Adipose tissue (tissue), 3 donors: Measurements from ENCODE around the gene SENP2. TPM values are rescaled to one million over a fixed set of nuclear protein-coding genes. Genes with fewer than 3 reads are reported as not detected.
A peak's percentile ranks its signal among the peaks of the same experiment; 100 is the strongest.
"Not testable (repeated sequence)": the region's sequence is repeated elsewhere in the genome, so short reads cannot be mapped to it uniquely, and the experiment has no call there.

Experiments
- H3K27ac ChIP-seq: one replicate; pipeline ENCODE4 v1.5.1; 2013; ENCODE audit warnings: low read depth, low read length
- WGBS, 3 donors: extraction: QIAGEN DNeasy Blood & Tissue Kit; methylation state at CpG; one replicate each; pipeline ENCODE4 v1.1.7; 2013; 5-methylcytosine and 5-hydroxymethylcytosine counted together
- polyA plus RNA-seq, 3 donors: library from polyadenylated mRNA; stranded (reverse); fragments of 200-250 nt; gene quantifications; one replicate each; pipeline ENCODE4 v1.2.3, GENCODE V29; 2013
- donor health status: healthy with polysubstance abuse.
- donor health status: Bipolar disorder and iron deficiency.
- donor health status: healthy.

The SENP2 gene
- polyA plus RNA-seq, 3 donors: 7.2 to 26.4 (median 16.0) TPM

DNA sequence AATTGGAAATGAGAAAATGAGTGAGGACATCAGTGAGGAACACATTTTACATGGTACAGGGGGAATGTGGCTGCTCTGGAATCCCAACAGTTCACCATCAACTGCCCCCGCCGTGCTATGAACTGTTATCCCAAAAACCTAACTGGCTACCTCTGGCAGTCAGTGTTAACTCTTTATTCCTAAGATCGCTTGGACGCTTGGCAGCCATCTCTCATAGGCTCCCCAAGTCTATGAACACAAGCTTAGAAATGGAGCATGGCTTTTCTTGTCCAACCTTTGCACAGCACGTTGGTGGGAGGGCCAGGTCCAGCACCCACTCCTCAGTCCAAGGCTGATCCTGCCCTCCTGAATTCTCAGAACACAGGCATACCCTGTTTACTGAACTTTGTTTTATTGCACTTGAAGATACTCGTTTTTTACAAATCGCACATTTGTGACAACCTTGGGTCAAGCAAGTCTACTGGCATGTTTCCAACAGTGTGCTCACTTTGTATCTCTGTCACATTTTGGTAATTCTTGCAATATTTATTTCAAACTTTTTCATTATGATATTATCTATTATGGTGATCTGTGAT lies 53.6 kb downstream of the SENP2 start:
- no peak overlapping the region for H3K27ac ChIP-seq
- WGBS, 3 donors: 81 to 86% (median 85%) methylated on average over 7 of the region's 7 CpGs

DNA sequence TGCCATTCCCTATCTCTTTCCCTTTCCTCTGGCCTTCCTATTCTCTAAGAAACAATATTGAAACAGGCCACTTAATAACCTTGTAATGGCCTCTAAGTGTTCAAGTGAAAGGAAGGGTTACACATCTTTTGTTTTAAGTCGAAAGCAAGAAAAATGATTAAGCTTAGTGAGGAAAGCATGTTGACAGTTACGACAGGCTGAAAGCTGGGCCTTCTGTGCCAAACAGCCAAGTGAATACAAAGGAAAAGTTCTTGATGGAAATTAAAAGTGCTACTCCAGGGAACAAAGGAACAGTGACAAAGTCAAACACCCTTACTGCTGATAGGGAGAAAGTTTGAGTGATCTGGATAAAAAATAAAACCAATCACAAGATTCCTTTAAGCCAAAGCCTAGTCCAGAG lies 54.2 kb downstream of the SENP2 start:
- H3K27ac ChIP-seq: no peak overlapping the region
- WGBS, 3 donors: 58 to 79% (median 63%) methylated on average over 2 of the region's 2 CpGs

DNA sequence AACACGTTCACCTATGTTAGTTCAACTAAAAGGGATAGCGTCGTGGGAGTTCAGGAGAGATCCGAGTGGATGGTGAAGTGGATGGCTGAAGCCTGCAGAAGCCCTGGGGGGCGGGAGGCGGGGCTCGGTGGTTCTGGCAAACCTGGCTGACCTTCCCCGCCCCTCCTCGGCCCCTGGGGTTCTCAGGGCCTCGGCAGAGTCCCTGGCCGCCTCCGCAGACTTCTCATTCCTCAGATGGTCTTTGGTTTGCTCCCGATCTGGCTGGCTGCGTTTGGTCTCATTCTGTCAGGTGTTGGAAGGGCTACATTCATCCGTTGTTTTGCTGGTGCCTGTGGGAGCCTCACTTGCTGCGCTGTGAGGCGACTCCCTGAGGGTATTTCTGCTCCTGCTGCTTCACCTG lies 59.1 kb downstream of the SENP2 start:
- WGBS, 3 donors: 74 to 85% (median 84%) methylated on average over 17 of the region's 17 CpGs
- H3K27ac ChIP-seq: not testable (repeated sequence)

DNA sequence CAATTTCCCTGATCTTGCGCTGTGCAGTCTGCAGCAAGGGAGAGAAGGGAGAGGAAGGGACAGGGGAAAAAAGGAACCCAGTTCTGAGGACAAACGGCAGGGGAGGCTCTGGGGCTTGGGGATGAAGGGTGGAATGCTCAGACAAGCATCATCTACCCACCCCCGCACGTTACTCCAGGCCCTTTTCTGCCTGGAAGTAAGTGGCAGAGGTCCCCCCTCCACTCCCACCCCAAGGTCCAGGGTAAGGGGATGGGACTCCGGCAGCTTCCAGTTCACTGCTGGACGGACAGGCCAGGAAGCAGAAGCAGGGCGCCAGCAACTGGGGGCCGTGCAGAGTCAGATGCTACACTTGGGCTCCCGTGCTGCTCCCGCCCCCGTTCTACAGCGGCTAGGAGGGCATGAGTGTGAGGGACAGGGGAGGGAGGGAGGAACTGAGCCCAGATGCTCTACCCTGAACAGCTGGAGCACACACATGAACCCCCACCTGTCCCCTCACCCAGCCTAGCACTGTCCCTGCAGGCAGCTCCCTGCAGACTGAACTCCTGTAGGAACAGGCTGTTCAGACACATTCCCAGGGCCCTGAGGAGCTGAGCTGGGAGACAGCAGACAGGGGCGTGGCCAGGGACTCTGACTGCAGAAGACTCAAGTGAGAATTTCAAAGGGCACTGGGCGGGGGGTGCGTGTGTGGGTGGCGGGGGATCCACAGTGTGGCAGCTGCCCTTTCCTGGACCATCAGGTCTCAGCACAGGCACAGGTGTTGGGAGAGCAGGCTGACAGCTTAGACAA lies 59.7 kb downstream of the SENP2 start:
- WGBS, 3 donors: 78 to 84% (median 81%) methylated on average over 16 of the region's 16 CpGs
- H3K27ac ChIP-seq: no peak overlapping the region

DNA sequence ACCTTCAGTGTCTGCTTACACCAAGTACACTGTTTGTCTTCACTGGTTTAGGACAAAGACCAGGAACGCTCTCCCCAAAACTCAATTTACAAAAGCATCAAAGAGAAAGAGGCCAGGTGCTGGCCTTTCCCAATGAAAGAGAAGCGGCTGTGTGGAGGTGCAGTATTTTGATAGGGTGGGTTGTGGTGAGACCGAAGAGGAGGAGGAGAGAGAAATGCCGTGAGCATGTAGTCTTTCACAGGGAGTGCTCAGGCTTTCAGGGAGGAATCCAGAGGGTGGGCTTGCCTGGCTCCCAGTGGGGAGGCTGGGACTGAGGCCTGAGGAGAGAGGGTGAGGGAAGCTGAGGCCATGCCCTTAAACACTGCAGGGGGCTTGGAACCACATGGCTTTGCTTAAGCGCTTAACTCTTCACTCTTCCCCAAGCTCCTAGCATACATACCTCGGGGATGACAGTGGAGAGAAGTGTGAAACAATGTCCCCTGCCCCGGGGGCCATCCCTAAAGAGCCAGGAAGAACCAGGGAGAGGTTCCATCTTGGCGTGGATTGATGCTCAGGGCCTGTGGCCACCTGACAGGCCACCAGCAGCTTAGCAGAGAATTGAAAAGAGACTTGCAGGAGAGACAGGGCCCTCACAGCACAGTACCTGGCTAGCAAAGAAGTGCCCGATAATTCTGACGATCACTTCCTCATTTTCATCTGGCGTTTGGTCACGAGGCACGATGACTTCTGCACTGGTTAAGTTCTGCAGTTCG lies 60.5 kb downstream of the SENP2 start:
- WGBS, 3 donors: 69 to 80% (median 79%) methylated on average over 14 of the region's 14 CpGs
- H3K27ac ChIP-seq: no peak overlapping the region

DNA sequence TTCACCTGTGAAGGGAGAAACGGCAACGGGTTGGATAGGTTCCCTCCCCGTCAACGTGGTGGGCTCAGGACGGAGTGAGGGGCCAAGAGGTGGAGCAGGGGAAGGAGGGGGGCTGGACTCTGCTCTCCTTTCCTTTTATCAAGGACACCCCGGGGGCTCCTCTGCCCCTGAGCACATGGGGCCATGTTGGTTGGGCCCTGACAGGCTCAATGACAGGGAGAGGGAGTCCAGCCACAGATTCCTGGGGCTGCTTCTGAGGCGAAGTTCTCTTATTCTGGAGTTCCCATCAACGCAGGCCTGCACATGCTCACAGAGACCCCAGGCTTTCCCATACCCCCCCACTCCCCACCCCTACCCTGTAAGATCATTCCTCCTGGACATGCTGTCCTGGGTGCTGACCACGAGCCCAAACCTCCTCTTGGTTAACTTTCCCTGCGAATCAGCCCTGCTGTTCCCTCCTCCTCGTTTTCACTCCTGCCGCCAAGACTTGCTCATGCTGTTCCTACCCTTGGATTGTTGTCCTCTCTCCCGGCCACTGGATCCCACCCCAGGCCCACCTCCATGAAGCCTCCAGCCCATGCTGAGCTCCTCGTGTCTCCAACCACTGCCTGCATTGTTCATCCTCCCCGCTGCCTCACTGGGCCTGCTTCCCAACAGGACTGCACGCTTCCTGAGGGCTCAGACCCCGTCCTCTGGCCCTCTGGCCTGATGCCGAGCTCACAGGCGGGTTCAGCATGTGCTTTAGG lies 61.2 kb downstream of the SENP2 start:
- no peak overlapping the region for H3K27ac ChIP-seq
- WGBS, 3 donors: 84 to 88% (median 85%) methylated on average over 18 to 19 of the region's 19 CpGs

DNA sequence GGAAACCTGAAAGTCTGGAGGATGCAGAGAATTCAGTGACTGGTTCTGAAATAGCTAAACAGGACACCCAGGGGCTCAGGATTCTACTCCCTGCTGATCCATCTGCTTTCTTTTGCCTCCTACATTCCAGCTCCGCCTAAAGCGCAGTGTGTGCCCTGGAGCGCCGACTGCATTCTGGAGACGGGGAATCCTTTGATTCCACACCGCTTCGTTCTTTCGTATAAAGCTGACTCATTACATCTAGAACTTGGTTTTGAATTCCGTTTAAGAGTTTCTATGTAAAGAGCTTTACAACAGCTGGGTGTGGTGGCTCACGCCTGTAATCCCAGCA lies 61.8 kb downstream of the SENP2 start:
- H3K27ac ChIP-seq: no peak overlapping the region
- 96 to 97% (median 96%) methylated on average over 10 of the region's 10 CpGs for WGBS, 3 donors

DNA sequence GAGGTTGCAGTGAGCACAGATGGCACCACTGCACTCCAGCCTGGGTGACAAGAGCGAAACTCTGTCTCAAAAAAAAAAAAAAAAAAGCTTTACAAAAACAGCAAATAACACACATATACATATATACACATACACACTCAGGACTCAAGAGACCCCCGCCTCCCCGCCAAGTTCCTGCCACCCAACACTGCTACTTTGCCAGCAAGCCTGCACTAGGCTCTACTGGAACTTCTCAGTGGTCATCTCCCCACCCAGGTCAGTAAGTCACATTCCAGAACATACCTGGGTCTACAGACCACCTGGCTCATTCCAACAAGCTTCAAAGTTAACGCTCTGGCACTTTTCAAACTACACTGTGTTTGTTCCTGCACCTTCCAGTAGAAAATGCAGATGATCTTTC lies 62.3 kb downstream of the SENP2 start:
- no peak overlapping the region for H3K27ac ChIP-seq
- 96 to 100% (median 96%) methylated on average over 3 to 4 of the region's 4 CpGs for WGBS, 3 donors

DNA sequence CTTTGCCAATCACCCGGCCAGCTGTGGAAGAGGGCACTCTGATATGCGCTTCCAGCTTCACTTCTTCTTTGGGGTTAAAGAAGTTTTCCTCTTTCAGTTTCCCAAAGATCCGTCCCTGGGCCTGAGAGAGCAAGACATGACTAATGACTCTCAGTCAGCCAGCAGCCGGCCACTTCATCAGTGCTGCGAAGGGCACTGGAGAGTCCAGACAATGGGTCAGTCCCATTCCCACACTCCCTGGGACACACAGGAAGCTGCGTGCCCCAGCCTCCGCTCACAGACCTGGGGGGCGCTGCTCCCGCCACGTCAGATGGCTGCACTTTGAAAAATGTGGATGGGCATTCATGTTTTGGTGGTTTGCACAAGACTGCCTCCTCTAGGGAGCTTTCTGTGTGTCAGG lies 63.3 kb downstream of the SENP2 start:
- no peak overlapping the region for H3K27ac ChIP-seq
- WGBS, 3 donors: 78 to 81% (median 78%) methylated on average over 10 of the region's 10 CpGs

DNA sequence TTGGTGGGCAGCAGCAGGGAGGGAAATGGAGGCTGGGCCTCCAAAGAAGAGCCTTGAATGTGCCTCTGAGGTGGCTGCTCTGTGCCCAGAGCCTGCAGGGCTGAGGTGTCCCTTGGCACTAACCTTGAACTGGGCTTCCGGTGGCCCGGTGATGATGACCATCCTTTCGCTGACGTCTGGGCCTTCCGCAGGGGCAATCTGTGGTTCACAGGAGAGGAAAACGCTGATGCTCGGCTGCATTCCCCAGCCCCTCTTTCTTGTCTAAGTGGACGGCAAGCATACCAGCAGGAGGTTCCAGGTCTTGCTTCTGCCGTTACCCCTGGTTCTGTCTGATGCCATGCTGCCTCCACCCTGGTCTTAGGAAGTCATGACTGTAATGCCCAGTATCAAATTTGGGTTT lies 65.9 kb downstream of the SENP2 start:
- no peak overlapping the region for H3K27ac ChIP-seq
- WGBS, 3 donors: 91 to 96% (median 96%) methylated on average over 9 of the region's 9 CpGs

DNA sequence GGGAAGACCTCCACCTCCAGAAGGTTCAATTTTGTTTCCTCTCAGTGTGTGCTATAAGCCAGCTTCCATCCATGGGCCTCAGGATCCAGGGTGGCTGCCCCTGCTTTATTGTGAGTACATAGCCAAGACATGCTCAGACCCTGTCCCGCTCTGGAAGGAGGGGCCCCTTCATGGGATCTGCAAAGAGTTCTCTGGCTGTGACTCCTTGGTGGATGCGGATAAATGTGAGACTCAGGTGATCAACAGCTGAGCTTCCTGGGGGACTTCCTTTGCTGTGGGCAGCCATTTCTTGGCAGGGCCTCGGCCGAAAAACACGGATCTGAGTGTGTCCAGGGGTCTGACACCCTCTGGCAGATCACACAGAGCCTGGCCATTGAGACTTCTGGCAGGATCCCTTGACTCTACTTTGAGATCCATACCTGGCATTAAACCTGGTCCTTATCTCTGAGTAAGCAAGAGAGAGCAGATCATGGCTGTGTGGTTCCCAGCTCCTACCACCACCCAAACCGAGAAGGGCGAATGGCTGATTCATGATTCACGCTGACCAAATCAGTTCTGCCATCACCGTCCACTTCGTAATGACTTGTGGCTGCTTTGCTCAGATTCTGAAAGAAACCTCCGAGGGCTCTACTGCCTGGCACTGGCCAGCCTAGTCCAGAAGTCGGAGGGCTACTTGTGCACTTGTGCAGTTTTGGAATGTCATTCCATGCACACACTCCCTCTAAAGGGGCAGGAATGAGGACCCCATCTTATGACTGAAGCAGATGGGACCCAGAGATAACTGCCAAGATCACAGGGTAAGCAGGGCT lies 68.1 kb downstream of the SENP2 start:
- no peak overlapping the region for H3K27ac ChIP-seq

DNA sequence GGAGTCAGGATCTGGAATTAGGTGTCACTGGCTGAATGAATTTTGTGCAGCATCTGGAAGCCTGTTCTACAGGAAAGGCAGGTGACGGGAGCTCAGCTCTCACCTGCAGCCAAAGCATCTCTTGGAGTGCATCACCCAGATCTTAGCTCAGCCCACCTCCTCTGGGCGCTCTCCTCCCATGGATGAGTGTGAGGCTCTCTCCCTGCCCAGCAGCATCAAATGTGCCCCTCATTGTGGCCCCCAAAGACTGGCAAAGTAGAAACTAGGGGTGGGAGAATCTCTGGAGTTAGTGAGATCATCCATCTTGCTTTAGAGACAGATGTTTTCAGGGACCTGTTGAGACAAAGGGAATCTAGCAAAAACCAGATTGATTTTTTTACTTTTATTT lies 68.7 kb downstream of the SENP2 start:
- 88 to 94% (median 91%) methylated on average over 2 of the region's 2 CpGs for WGBS, 3 donors
- no peak overlapping the region for H3K27ac ChIP-seq

More for the DNA sequence above, 68.1 kb downstream of the SENP2 start:
- 81 to 96% (median 93%) methylated on average over 12 of the region's 12 CpGs for WGBS, 3 donors

DNA sequence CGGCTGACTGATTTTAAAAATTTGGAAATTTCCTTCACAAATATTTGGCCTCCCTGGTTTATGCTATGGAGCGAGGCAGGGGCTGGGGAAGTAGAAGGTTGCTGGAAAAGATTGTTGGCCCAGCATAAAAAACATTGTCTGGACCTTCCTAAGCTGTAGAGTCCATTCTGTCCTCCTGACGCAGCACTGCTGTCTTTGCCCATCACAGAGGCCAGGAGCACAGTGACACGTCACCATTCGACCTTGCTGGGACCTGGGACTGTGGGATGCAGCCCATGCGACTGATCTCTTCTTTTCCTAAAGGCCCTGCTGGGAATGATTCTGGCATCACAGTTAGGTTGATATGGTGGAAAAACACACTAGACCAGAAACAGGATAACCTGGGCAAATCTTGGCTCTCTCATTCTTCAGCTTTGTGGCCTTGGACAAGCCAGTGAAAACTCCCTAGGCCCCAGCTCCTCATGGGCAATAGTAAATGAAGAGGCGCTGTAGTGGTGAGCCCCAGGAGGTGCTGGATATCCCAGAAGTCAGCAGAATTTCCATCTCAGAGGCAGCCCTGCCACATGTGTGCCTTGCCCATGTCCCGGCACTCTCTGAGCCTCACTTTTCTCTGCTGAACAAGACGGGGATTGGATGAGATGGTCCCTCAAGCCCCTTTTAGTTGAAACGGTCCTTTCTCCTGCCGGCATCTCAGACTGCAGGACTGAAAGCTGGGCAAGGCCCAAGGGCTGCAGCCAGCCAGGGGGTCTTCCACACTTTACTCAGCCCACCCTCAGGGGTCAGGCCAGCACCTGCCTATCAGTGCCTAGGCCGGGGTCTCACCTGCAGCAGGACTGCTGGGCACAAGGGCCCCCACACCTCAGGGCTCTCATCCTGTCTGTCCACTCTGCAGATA lies 69.6 kb downstream of the SENP2 start:
- peak overlapping the region; percentile 21 for H3K27ac ChIP-seq
- 90 to 93% (median 91%) methylated on average over 12 of the region's 12 CpGs for WGBS, 3 donors

DNA sequence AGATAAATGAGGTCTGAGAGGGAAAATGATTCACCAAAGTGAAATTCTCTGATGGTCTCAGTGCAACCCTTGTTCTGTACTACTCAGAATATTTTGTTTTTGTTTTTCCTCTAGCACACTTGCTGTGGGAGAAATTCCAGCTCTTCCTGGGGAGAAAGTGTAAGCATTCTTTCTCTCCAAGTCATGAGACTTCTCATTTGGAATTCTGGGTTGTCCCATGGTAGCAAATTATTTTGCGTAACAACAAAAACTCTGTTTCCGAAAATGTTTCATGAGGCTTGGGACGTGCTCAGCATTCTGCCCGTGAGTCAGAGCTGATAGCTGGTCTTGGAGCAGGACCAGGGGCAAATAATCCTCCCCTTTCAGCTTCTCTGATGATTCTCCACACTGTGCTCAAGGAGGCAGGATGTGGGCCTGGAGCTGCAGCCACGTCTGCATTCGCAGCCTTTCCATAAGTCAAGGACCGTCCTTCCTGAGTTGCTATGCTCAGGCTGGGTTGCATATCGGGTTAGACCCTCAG lies 70.3 kb downstream of the SENP2 start:
- WGBS, 3 donors: 61 to 78% (median 61%) methylated on average over 8 of the region's 8 CpGs
- no peak overlapping the region for H3K27ac ChIP-seq

DNA sequence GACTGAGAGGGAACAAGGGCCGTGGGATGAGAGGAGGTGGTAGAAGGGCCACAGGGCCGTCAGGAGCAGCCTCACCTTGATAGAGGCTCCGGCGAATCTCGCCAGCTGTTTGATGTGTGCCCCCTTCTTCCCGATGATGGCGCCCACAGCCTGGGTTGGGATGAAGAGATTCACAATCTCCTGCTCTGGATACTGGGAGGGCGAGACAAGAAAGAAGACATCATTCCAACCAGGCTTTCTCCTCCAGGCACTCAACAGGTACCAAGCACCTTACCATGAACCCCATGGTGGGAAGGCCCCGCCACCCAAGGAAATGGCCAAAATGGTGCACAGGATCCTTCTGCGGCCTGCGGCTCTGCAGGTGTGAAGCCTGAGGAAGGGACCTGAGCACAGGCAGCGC lies 71.1 kb downstream of the SENP2 start:
- peak overlapping the region; percentile 25 for H3K27ac ChIP-seq
- whole genome bisulfite sequencing, 3 donors: 95 to 98% (median 96%) methylated on average over 12 of the region's 12 CpGs

DNA sequence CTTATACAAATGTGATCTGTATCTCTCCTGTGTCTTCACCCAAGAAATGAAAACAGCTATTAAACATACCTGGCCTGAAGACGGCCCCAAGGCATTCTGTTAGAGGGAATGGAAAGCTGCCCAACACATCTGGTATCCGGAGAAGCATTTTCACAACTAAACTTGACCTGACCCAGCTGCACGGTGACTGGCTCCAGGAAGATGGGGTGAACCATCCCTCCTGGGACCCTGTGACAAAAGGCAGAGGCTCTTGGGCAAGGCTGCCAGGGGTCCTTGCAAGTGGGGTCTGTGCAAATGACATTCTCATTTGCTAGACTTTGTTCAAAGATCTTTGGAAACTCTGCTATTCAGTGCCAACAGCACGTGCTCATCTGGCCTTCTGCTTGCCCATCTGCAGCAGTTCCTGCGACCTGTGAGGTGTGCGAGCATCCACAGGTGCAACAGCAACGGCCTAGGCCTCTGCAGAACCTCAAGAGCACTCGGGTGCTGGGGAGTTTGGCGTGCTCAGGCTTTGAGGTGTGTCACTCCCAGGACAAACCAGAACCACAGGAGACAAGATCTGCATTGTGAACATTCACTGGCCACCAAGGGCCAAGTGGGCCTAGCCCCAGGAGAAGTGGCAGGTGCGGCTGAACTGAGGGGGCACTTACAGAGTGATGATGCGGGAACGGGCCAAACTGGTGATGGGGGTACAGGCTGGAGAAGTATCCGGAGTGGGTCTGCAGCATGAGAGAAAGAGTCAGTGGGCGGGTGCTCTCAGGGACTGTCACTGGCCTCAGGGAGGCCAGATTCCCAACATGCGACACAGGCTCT lies 71.8 kb downstream of the SENP2 start:
- peak overlapping the region; percentile 25 for H3K27ac ChIP-seq
- WGBS, 3 donors: 89 to 94% (median 91%) methylated on average over 15 of the region's 15 CpGs
